ENCODE data around the gene DPF3.

GRCh38 chr14:72815430-72815829 is 78.5 kb downstream of the DPF3 start:
- TF ChIP-seq CTCF (IDR thresholded peaks at IDR 0.05), result no peak
- no peak for TF ChIP-seq POLR2A (IDR thresholded peaks at IDR 0.05)
